KG1 (cell line): ENCODE data around the gene CD200R1L.

Experiments used
- DNase-seq: peaks from one replicate; lab custom pipeline; 2025; lab: John Stamatoyannopoulos, UW

CD200R1L gene

GRCh38 chr3:112818289-112818688, 28.4 kb downstream of the CD200R1L start:
- no peak for DNase-seq

- no peak for DNase-seq
Measured at GRCh38 chr3:112817797-112818196, 28.9 kb downstream of the CD200R1L start.

- DNase-seq: no peak
Measured at GRCh38 chr3:112817271-112817670, 29.4 kb downstream of the CD200R1L start.

- no peak for DNase-seq
Measured at GRCh38 chr3:112815981-112816380, 30.7 kb downstream of the CD200R1L start.

GRCh38 chr3:112814266-112814665, 32.4 kb downstream of the CD200R1L start:
- DNase-seq: no peak

- DNase-seq: peak; percentile 80
Measured at GRCh38 chr3:112813723-112814171, 32.9 kb downstream of the CD200R1L start.

GRCh38 chr3:112813016-112813415, 33.6 kb downstream of the CD200R1L start:
- DNase-seq: no peak

GRCh38 chr3:112811917-112812660, 34.6 kb downstream of the CD200R1L start:
- DNase-seq: peak; percentile 7

GRCh38 chr3:112811131-112811884, 35.4 kb downstream of the CD200R1L start:
- no peak for DNase-seq

GRCh38 chr3:112810561-112810960, 36.1 kb downstream of the CD200R1L start:
- no peak for DNase-seq

- no peak for DNase-seq
Measured at GRCh38 chr3:112808136-112808535, 38.5 kb downstream of the CD200R1L start.

GRCh38 chr3:112807685-112808084, 39.0 kb downstream of the CD200R1L start:
- DNase-seq: no peak

GRCh38 chr3:112806903-112807302, 39.8 kb downstream of the CD200R1L start:
- no peak for DNase-seq

- no peak for DNase-seq
Measured at GRCh38 chr3:112805126-112805525, 41.5 kb downstream of the CD200R1L start.

- no peak for DNase-seq
Measured at GRCh38 chr3:112804021-112804420, 42.6 kb downstream of the CD200R1L start.

- no peak for DNase-seq
Measured at GRCh38 chr3:112803467-112803866, 43.2 kb downstream of the CD200R1L start.

- DNase-seq: no peak
Measured at GRCh38 chr3:112802338-112802737, 44.3 kb downstream of the CD200R1L start.

- DNase-seq: no peak
Measured at GRCh38 chr3:112799946-112800345, 46.7 kb downstream of the CD200R1L start.

GRCh38 chr3:112794622-112795172, 52.0 kb downstream of the CD200R1L start:
- DNase-seq: peak; percentile 37

GRCh38 chr3:112793326-112794081, 53.2 kb downstream of the CD200R1L start:
- DNase-seq: no peak

- no peak for DNase-seq
Measured at GRCh38 chr3:112791736-112792135, 54.9 kb downstream of the CD200R1L start.

- no peak for DNase-seq
Measured at GRCh38 chr3:112789787-112790186, 56.9 kb downstream of the CD200R1L start.
